GM11168 (cell line): ENCODE data around the gene FHAD1.
"Not testable (repeated sequence)": the region's sequence is repeated elsewhere in the genome, so short reads cannot be mapped to it uniquely, and the experiment has no call there.

Source experiments
- in situ Hi-C: fragments of 300-500 bp; cut with MboI; formaldehyde crosslinking; loops from one replicate; pipeline ENCODE4 v1.12.0; 2022; ENCODE audit warnings: low sequenced_read_pairs; ENCODE audit not compliant: unreplicated experiment

Gene FHAD1

DNA sequence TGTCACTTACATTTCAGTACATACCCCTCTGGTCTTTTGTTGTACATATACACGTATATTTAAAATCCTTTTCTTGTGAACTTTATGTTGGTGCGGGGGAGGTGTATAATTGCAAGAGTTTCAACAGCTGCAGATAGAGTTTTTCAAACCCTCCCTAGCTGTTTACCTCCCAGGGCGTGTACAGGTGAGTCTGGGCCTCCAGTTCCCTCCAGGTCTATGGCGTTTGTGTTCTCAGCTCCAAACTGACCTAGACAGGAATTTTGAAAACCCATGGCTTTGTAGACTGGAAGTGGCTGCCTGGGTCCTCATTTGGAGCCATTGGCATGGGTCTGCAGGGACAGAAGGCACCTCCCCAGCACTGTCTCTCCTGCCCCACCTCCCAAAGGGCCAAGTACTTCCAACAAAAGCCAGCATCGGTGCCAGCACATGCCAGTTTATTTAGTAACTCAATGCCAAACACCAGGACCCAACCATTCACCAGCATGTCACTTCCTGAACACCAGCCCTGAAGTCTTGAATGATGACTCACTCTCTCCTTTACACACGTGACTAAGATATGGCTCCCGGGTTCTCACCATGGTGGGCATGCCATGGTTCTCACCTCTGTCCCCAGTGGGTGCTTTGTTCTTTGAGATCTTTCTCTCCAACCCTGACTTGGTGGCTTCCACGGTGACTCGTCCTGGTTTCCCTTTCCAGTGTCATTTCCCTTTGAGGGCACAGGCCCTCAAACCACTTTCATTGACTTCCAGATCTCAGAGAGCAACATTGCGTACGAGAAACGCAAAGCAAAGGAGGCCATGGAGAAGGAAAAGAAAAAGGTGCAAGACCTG, 105.3 kb downstream of the FHAD1 start:
- in situ Hi-C loops: no loop called here

DNA sequence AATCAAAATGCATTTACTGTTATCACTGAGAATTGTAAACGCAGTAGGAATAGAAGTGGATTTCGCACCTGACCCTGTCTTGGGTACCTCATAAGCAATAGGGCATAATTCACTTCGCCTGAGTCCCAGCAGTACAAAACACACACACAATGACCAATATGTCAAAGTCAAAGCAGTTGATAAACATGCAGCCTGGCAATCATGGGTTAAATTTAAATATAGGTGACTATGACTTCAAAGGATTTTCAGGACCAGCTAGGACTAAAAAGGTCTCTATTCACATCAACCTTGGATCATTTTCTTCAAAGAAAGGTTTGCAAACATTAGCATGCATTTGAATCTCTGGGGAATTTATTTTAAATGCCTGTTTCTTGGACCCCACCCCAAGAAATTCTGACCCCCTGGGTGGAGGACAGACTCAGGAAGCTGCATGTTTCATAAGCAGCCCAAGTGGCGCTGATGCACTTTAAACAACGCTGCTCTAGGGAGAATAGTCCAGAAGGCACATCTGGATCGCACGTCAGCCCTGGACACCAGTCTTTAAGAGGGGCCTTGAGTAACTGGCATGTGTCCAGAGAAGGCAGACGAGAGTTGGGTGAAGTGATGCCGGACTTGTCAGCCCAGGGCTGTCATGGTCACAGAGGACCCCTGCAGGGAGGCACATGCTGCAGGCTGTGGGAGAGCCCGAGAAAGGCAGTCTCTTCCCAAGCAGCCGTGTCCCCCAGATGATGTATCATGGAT, 107.0 kb downstream of the FHAD1 start:
- in situ Hi-C loops: no loop called here

DNA sequence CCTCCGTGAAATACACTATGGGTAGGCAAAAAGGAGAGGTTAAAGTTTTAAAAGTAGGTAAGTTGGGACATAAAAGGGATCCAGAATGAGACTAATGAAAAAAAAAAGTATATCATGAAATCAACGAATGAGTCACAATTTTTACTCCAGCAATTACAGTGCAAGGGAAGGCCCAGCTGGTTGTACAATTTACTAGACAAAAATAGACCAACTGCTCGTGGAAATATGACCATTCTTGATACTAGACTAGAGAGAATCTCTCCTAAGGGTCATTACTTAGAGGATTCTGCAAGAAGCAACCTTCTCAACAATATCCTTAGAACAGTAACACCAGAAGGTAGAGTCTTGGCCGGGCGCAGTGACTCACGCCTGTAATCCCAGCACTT, 107.5 kb downstream of the FHAD1 start:
- in situ Hi-C loops: no loop called here

GRCh38 chr1:15355968-15356625, 109.1 kb downstream of the FHAD1 start:
- in situ Hi-C loops: no loop called here

- in situ Hi-C loops: no loop called here
Measured at GRCh38 chr1:15357612-15358207, 110.7 kb downstream of the FHAD1 start.

- in situ Hi-C loops: no loop called here
Measured at GRCh38 chr1:15358565-15359133, 111.6 kb downstream of the FHAD1 start.

- in situ Hi-C loops: no loop called here
Measured at GRCh38 chr1:15360700-15361099, 113.7 kb downstream of the FHAD1 start.

GRCh38 chr1:15362096-15362736, 115.2 kb downstream of the FHAD1 start:
- in situ Hi-C loops: no loop called here

GRCh38 chr1:15362737-15363128, 115.7 kb downstream of the FHAD1 start:
- in situ Hi-C loops: no loop called here

GRCh38 chr1:15364740-15365139, 117.7 kb downstream of the FHAD1 start:
- in situ Hi-C loops: no loop called here

DNA sequence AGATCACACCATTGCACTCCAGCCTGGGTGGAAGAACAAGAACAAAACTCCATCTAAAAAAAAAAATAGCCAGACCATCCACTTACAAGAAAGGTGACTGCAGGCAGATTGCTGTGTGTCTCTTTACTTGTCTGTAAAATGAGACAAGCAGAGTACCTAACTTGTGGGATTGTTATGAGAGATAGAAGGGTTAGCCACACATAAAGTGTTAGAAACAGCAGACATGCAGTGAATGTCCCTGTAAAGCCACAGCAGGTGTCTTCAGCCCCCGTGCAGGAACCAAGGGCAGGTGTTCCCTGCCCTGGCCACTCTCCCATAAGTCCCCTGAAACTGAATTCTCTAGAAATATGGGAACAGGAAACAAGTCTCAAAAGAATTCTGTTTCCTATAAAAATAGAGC, 121.9 kb downstream of the FHAD1 start:
- in situ Hi-C loops: no loop called here

GRCh38 chr1:15370268-15370667, 123.2 kb downstream of the FHAD1 start:
- in situ Hi-C loops: no loop called here

DNA sequence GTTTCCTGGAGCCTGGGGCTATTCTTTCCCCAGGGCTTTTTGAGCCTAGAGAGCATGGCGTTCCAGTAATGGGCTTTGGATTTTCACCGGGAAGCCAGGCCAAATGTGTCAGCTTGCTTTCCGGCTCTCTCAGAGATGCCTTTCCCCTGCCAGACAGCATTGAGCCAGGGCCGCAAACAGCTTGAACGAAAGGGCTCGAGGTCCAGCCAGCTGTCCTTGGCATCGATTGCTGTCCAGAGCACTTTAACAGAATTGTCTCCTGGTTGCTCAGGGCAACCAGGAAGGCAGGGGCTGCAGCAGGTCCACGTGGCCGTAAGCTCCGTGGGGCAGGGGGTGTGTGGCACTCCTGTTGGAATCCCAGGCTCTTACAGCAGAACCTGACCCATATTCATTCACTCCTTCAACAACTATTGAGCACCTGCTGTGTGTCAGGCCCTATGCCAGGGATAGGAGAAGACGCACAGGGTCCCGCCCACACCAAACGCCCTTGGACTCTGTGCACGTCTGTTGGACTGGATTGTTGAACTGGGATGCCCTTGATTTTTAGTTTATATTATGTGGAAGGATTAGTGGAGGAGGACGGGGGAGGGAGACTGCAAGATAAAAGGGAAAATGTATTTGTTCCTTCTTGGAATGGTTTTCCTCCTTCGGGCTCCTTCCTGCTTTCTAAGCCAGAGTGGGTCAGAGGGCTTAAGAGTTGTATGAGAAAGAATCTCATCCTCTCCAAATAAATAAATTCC, 123.9 kb downstream of the FHAD1 start:
- in situ Hi-C loops: no loop called here

GRCh38 chr1:15371610-15372545, 124.9 kb downstream of the FHAD1 start:
- in situ Hi-C loops: no loop called here

GRCh38 chr1:15378729-15379128, 131.7 kb downstream of the FHAD1 start:
- in situ Hi-C loops: no loop called here

GRCh38 chr1:15379151-15379550, 132.1 kb downstream of the FHAD1 start:
- in situ Hi-C loops: not testable (repeated sequence)

DNA sequence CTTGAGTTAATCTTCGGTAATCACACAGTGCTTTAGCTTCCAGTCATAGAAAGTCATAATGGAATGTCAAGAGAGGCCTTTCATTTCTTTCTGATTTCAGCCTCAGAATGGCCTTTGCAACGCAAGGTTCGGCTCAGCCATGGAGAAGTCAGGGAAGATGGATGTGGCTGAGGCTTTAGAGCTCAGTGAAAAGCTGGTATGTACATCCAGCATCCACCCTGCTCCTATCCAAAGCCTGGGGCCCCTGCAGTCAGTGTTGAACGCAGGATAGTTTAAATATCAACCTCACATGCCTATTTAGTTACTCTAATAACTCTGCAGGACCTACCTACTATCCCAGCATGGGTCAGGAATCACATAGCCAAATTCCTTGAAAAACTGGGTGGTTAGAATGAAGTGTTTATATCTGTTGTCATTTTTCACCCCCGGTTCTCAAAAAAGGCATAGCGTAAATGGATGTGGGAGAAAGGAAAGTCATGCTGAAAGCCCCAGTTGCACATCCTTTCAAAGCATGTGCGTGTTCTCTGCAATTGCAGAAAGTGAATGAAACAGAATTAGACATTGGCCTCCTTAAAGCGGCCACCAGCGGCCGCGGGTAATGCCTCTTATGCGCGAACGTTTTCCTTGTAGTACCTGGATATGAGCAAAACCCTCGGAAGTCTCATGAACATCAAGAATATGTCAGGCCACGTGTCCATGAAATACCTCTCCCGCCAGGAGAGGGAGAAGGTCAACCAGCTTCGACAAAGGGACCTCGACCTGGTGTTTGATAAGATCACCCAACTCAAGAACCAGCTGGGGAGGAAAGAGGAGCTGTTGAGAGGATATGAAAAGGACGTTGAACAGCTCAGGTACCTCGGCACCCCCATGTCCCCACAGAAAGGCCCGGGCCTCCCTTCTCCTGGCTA, 133.8 kb downstream of the FHAD1 start:
- in situ Hi-C loops: no loop called here
